Measurements from ENCODE around the gene TBCD.

The TBCD gene

GRCh38 chr17:82890339-82890730 lies 138.5 kb downstream of the TBCD start:
- DNase-seq (ENCODE audit: low spot score), result no peak
- TF ChIP-seq CTCF (IDR thresholded peaks at IDR 0.05; ENCODE audit: extremely low read depth, missing control alignments), result no peak

GRCh38 chr17:82890926-82891678 lies 139.2 kb downstream of the TBCD start:
- no peak for TF ChIP-seq CTCF (IDR thresholded peaks at IDR 0.05; ENCODE audit: extremely low read depth, missing control alignments)
- no peak for DNase-seq (ENCODE audit: low spot score)

- no peak for TF ChIP-seq CTCF (IDR thresholded peaks at IDR 0.05; ENCODE audit: extremely low read depth, missing control alignments)
- DNase-seq (ENCODE audit: low spot score), result no peak
Observed at GRCh38 chr17:82891911-82892310, 140.0 kb downstream of the TBCD start.

GRCh38 chr17:82892899-82893565 lies 141.2 kb downstream of the TBCD start:
- no peak for DNase-seq (ENCODE audit: low spot score)
- no peak for TF ChIP-seq CTCF (IDR thresholded peaks at IDR 0.05; ENCODE audit: extremely low read depth, missing control alignments)

- no peak for DNase-seq (ENCODE audit: low spot score)
- TF ChIP-seq CTCF (IDR thresholded peaks at IDR 0.05; ENCODE audit: extremely low read depth, missing control alignments), result no peak
Observed at GRCh38 chr17:82893779-82894178, 141.9 kb downstream of the TBCD start.

- no peak for DNase-seq (ENCODE audit: low spot score)
- no peak for TF ChIP-seq CTCF (IDR thresholded peaks at IDR 0.05; ENCODE audit: extremely low read depth, missing control alignments)
Observed at GRCh38 chr17:82894389-82894788, 142.5 kb downstream of the TBCD start.

- TF ChIP-seq CTCF (IDR thresholded peaks at IDR 0.05; ENCODE audit: extremely low read depth, missing control alignments), result no peak
- DNase-seq (ENCODE audit: low spot score), result no peak
Observed at GRCh38 chr17:82895087-82895486, 143.2 kb downstream of the TBCD start.
